ENCODE measurements around the gene DNAI7.

DNAI7 gene

GRCh38 chr12:25100194-25101091 lies 94.5 kb downstream of the DNAI7 start:
- no peak for DNase-seq

- no peak for DNase-seq
Measured at GRCh38 chr12:25099010-25099409, 96.0 kb downstream of the DNAI7 start.

GRCh38 chr12:25089738-25090137 lies 105.2 kb downstream of the DNAI7 start:
- no peak for DNase-seq

DNA sequence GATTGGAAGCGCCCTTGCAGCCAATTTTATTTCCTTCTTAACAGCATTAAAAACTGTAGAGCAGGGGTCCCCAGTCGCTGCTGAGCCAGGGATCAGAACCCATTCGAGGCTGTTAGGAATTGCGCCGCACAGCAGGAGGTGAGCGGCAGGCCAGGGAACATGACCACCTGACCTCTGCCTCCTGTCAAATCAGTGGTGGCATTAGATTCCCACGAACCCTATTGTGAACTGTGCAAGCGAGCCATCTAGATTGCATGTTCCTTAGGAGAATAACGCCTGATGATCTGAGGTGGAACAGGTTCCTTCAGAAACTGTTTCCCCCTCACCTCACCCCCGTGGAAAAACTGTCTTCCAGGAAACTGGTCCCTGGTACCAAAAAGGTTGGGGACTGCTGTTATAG lies 107.4 kb downstream of the DNAI7 start:
- no peak for DNase-seq

- DNase-seq, result no peak
Measured at GRCh38 chr12:25084816-25085215, 110.1 kb downstream of the DNAI7 start.

- no peak for DNase-seq
Measured at GRCh38 chr12:25083211-25083610, 111.7 kb downstream of the DNAI7 start.

GRCh38 chr12:25082628-25083027 lies 112.3 kb downstream of the DNAI7 start:
- no peak for DNase-seq

- DNase-seq, result no peak
Measured at GRCh38 chr12:25079393-25079792, 115.6 kb downstream of the DNAI7 start.

- DNase-seq, result no peak
Measured at GRCh38 chr12:25074954-25075353, 120.0 kb downstream of the DNAI7 start.

- DNase-seq, result no peak
Measured at GRCh38 chr12:25074113-25074512, 120.8 kb downstream of the DNAI7 start.

- DNase-seq, result no peak
Measured at GRCh38 chr12:25072906-25073650, 121.9 kb downstream of the DNAI7 start.

DNA sequence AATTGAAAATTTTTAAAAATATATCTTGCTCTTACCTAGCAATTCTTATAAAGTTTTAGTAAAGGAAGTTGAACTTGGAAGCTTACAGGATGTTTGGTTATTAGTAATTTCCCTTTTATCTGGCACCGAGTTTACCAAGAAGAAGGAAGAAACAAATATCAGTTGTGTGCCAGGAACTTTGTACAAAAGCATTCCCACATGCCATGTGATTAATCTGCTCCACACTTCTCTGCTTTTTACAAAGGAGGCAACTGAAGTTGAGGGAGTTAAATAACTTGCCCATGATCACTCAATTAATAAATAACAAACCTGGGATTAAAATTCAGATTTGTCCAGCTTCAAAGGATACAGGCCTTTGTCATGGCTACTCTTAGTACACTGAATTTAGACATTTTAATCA lies 123.6 kb downstream of the DNAI7 start:
- DNase-seq, result no peak

- no peak for DNase-seq
Measured at GRCh38 chr12:25069224-25069623, 125.7 kb downstream of the DNAI7 start.

- DNase-seq, result no peak
Measured at GRCh38 chr12:25065035-25065434, 129.9 kb downstream of the DNAI7 start.

DNA sequence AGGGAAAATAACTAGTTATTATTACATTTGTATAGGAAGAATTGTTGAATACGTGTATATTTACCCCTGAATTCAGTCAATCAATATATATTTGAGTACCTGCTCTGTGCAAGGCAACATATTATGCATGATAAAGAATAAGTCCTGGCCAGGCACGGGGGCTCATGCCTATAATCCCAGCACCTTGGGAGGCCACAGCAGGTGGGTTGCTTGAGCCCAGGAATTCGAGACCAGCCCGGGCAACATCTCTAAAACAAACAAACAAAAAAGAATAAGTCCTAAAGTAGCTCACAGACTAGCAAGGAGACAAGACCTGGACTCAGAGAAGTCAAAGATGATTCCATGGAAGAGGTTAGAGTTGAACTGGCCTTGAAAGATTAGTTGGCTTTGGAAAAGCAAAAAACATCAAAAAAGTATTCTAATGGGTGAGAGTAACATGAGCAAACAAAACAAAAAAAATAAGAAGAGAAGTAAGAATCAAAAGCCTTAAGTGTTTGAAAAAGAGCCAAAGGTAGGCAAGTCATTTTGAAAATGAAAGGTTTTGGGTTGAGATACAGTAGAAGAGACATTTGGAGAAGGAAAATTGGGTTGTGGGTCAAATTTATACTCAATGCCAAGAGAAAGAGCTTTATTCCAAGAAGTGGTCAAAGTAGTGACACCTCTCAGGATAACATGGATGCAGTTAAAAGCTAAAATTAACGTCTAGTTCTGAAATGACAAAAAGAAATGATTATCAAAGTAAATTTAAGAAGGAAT lies 130.9 kb downstream of the DNAI7 start:
- no peak for DNase-seq

DNA sequence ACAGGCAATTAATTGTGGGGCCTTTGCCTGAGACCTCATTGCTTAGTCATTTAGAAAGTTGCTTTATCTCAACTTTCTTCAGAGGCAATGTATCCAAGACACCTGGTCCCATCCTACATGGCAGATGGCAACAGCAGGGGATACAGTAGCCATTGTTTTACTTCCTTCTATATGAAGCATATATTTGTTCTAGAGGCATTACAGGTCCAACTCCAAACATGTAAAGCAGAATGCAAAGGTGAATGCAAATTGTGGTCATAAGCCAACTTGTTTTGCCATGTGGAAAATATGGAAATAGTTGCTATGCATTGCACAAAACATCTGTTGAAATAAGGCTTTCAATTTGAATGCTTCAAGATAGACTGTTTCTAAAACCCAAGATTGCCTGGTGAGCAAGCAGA lies 136.3 kb downstream of the DNAI7 start:
- no peak for DNase-seq

Data from T1000 (cell line).